Naive thymus-derived CD8-positive, alpha-beta T cell (primary cell): ENCODE data around the gene CST7. TPM values are rescaled to one million over a fixed set of nuclear protein-coding genes. Genes with fewer than 3 reads are reported as not detected.
A peak's percentile ranks its signal among the peaks of the same experiment; 100 is the strongest.

Experiments used
- ATAC-seq, 2 donors: fragments of 150-1000 bp; cut with Tn5 transposase in 1 of 2; sonication (Bioruptor Pico), chemical (Tn5 transposase) in 1 of 2; 1 replicate in 1 of 2; 2 replicates in 1 of 2; pipeline ENCODE4 v1.10.0; 2021; ENCODE audit warnings: mild to moderate bottlenecking in 2 of 2, moderate library complexity in 2 of 2
- POLR2A ChIA-PET: fragments of 350-600 bp; sonication (Branson Sonifier 250); formaldehyde crosslinking; loops from one replicate; lab custom pipeline; 2021; ENCODE audit warnings: antibody characterized with exemption; lab: Charles Lee
- DNase-seq, 10 donors: peaks; one replicate each; pipeline versions ENCODE4 v3.0.0 to v3.0.0-alpha.2; 2020 to 2022
- H3K27ac Mint-ChIP-seq, 10 donors: one replicate each; pipeline ENCODE4 v1.8.0; 2020 to 2022; ENCODE audit warnings: mild to moderate bottlenecking in 10 of 10, mixed read lengths in 10 of 10, moderate library complexity in 4 of 10, inconsistent platforms in 1 of 10
- H3K27me3 Mint-ChIP-seq, 5 donors: one replicate each; pipeline ENCODE4 v1.8.0; 2021 to 2022; ENCODE audit warnings: mixed read lengths in 5 of 5
- H3K36me3 Mint-ChIP-seq, 3 donors: one replicate each; pipeline ENCODE4 v1.8.0; 2020 to 2022; ENCODE audit warnings: mixed read lengths in 3 of 3, mild to moderate bottlenecking in 2 of 3, inconsistent platforms in 1 of 3
- H3K4me1 Mint-ChIP-seq, 4 donors: one replicate each; pipeline ENCODE4 v1.8.0; 2021 to 2022; ENCODE audit warnings: mixed read lengths in 4 of 4
- H3K4me3 Mint-ChIP-seq, 10 donors: one replicate each; pipeline ENCODE4 v1.8.0; 2020 to 2022; ENCODE audit warnings: mild to moderate bottlenecking in 10 of 10, mixed read lengths in 10 of 10, moderate library complexity in 6 of 10, inconsistent platforms in 1 of 10
- H3K9me3 Mint-ChIP-seq, 9 donors: one replicate each; pipeline ENCODE4 v1.8.0; 2020 to 2022; ENCODE audit warnings: mixed read lengths in 9 of 9, mild to moderate bottlenecking in 3 of 9, inconsistent platforms in 1 of 9, moderate library complexity in 1 of 9
- polyA plus RNA-seq, 3 donors: library from polyadenylated mRNA; unstranded; fragments of 300-500 nt; fragmentation: Illumina TruSeq; gene quantifications; one replicate each; pipeline ENCODE4 v1.2.3, GENCODE V29; 2021
- total RNA-seq, 8 experiments: library from RNA in 2 of 8; stranded (reverse) in 2 of 8; gene quantifications; one replicate each; pipeline ENCODE4 v1.2.3 and lab custom pipeline; 2021 to 2026

CST7 gene
- total and polyA plus RNA-seq, 5 experiments from 2014 or later, result 5.5 to 581 (median 13.3) TPM

GRCh38 chr20:25005661-25006060 is 56.6 kb downstream of the CST7 start:
- peaks cover 11 to 79% (median 41%) of the 10 kb centered on the region in 3 donors for H3K36me3 Mint-ChIP-seq

GRCh38 chr20:25006431-25007167 is 57.5 kb downstream of the CST7 start:
- no peaks in the 10 kb centered on the region for H3K27me3 Mint-ChIP-seq
- peaks cover 11 to 88% (median 39%) of the 10 kb centered on the region in 3 donors for H3K36me3 Mint-ChIP-seq
- peak overlapping the region in 2 of 10 donors; percentile 32 to 55 for H3K27ac Mint-ChIP-seq
- POLR2A ChIA-PET, result no interaction called here
- DNase-seq (no peak), ATAC-seq (no peak)
- H3K4me3 Mint-ChIP-seq, result no peak overlapping the region
- H3K9me3 Mint-ChIP-seq, result no peaks in the 10 kb centered on the region
- no peaks in the 10 kb centered on the region for H3K4me1 Mint-ChIP-seq

More at GRCh38 chr20:25005661-25006060, 56.6 kb downstream of the CST7 start:
- H3K9me3 Mint-ChIP-seq, result no peaks in the 10 kb centered on the region
- ATAC-seq (no peak), DNase-seq (no peak)
- no peak overlapping the region for H3K4me3 Mint-ChIP-seq
- no peaks in the 10 kb centered on the region for H3K27me3 Mint-ChIP-seq
- H3K27ac Mint-ChIP-seq, result peak overlapping the region in 1 of 10 donors; percentile 62
- H3K4me1 Mint-ChIP-seq, result no peaks in the 10 kb centered on the region
- POLR2A ChIA-PET, result no interaction called here

- no peak overlapping the region for H3K4me3 Mint-ChIP-seq
- H3K27ac Mint-ChIP-seq, result no peak overlapping the region
- ATAC-seq, result no peak
- H3K36me3 Mint-ChIP-seq, result peaks cover 10 to 89% (median 35%) of the 10 kb centered on the region in 3 donors
- H3K4me1 Mint-ChIP-seq, result no peaks in the 10 kb centered on the region
- POLR2A ChIA-PET, result no interaction called here
- no peak for DNase-seq
- no peaks in the 10 kb centered on the region for H3K9me3 Mint-ChIP-seq
- no peaks in the 10 kb centered on the region for H3K27me3 Mint-ChIP-seq
Measured at GRCh38 chr20:25007491-25008305, 58.6 kb downstream of the CST7 start.

GRCh38 chr20:25008388-25009217 is 59.5 kb downstream of the CST7 start:
- POLR2A ChIA-PET, result interaction anchor here (0.6 to 0.9 kb wide), 2 partner anchors 33 to 51 kb away, joined by 3 read pairs; no protein-coding TSS in a partner anchor
- DNase-seq (no peak), ATAC-seq (no peak)
- Mint-ChIP-seq H3K36me3 (peaks cover 6 to 87% (median 26%) of the 10 kb centered on the region in 3 donors), H3K4me1 (no peaks in the 10 kb centered on the region), H3K4me3 (no peak overlapping the region), H3K27ac (peak overlapping the region in 2 of 10 donors; percentile 20 to 61), H3K27me3 (no peaks in the 10 kb centered on the region), H3K9me3 (no peaks in the 10 kb centered on the region)

Other genes with a start within 250 kb of the CST7 start
- gene APMAP, start 43.5 kb downstream of the CST7 start, total RNA-seq, result 10 to 100 TPM; 46.0 to 46.2 TPM
- 100 to 1,000 TPM in 1 of 3 donors, 10 to 100 TPM in 2; 74.5 to 234 (median 81.7) TPM for gene APMAP, start 43.5 kb downstream of the CST7 start, polyA plus RNA-seq
- 10 to 100 TPM; 56.7 to 57.8 TPM for gene ACSS1, start 108.9 kb downstream of the CST7 start, total RNA-seq
- 10 to 100 TPM; 45.2 to 48.2 (median 46.7) TPM for gene ACSS1, start 108.9 kb downstream of the CST7 start, polyA plus RNA-seq
- not detected for gene VSX1, start 132.9 kb downstream of the CST7 start, total RNA-seq
- not detected for gene VSX1, start 132.9 kb downstream of the CST7 start, polyA plus RNA-seq
- gene ENTPD6, start 246.4 kb downstream of the CST7 start, total RNA-seq, result 100 to 1,000 TPM; 109 to 110 TPM
- gene ENTPD6, start 246.4 kb downstream of the CST7 start, polyA plus RNA-seq, result 10 to 100 TPM; 39.9 to 50.5 (median 44.7) TPM